Loucy (cell line): ENCODE measurements around the gene PTPRO.

Experiments
- CTCF ChIP-seq: fragments of 200-600 bp; sonication (generic); conservative IDR thresholded peaks from 2 replicates; pipeline ENCODE4 v1.5.1; 2014; ENCODE audit warnings: mild to moderate bottlenecking, antibody characterized with exemption, low read length
- EZH2phosphoT487 ChIP-seq: fragments of 200-600 bp; IDR thresholded peaks from 2 replicates; pipeline ENCODE4 v1.6.1; 2018; ENCODE audit warnings: antibody characterized with exemption, mild to moderate bottlenecking, moderate library complexity, borderline replicate concordance

- TF ChIP-seq CTCF (no peak), EZH2phosphoT487 (no peak)
These were observed 172.2 kb downstream of the PTPRO start for GRCh38 chr12:15494329-15495046.
